ENCODE data around the gene MT3.

DNA sequence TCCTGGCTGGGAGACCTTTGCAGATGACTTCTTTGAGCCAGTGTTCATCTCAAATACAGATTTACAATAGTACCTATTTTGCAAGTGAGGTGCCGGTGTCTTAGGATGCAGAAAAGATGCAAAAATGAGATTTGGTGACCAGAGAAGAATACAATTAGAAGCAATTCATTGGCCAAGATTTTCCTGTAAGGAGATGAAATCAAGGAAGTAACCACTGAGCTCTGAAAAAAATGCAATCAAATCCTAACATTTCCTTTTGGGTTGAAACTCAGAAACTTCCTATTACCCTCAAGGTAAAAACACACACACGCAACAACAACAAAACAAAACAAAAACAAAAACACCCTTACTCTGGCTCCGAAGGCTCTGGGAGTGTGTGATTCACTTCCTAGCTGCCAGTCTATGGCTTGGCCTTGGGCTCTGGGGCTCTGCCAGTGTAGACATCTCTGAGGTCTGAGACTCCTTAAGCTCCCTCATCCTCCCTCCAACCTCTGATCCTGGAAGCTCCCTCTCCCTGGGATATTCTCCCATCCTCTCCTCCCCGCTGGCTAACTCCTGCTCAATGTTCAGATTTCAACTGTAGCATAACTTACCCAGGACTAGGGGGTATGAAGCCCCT is 41.3 kb upstream of the MT3 start:
- TF ChIP-seq, protein P1, sequence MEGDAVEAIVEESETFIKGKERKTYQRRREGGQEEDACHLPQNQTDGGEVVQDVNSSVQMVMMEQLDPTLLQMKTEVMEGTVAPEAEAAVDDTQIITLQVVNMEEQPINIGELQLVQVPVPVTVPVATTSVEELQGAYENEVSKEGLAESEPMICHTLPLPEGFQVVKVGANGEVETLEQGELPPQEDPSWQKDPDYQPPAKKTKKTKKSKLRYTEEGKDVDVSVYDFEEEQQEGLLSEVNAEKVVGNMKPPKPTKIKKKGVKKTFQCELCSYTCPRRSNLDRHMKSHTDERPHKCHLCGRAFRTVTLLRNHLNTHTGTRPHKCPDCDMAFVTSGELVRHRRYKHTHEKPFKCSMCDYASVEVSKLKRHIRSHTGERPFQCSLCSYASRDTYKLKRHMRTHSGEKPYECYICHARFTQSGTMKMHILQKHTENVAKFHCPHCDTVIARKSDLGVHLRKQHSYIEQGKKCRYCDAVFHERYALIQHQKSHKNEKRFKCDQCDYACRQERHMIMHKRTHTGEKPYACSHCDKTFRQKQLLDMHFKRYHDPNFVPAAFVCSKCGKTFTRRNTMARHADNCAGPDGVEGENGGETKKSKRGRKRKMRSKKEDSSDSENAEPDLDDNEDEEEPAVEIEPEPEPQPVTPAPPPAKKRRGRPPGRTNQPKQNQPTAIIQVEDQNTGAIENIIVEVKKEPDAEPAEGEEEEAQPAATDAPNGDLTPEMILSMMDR (IDR thresholded peaks at IDR 0.05): no peak
- TF ChIP-seq, protein P2, sequence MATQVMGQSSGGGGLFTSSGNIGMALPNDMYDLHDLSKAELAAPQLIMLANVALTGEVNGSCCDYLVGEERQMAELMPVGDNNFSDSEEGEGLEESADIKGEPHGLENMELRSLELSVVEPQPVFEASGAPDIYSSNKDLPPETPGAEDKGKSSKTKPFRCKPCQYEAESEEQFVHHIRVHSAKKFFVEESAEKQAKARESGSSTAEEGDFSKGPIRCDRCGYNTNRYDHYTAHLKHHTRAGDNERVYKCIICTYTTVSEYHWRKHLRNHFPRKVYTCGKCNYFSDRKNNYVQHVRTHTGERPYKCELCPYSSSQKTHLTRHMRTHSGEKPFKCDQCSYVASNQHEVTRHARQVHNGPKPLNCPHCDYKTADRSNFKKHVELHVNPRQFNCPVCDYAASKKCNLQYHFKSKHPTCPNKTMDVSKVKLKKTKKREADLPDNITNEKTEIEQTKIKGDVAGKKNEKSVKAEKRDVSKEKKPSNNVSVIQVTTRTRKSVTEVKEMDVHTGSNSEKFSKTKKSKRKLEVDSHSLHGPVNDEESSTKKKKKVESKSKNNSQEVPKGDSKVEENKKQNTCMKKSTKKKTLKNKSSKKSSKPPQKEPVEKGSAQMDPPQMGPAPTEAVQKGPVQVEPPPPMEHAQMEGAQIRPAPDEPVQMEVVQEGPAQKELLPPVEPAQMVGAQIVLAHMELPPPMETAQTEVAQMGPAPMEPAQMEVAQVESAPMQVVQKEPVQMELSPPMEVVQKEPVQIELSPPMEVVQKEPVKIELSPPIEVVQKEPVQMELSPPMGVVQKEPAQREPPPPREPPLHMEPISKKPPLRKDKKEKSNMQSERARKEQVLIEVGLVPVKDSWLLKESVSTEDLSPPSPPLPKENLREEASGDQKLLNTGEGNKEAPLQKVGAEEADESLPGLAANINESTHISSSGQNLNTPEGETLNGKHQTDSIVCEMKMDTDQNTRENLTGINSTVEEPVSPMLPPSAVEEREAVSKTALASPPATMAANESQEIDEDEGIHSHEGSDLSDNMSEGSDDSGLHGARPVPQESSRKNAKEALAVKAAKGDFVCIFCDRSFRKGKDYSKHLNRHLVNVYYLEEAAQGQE (IDR thresholded peaks at IDR 0.05; ENCODE audit: insufficient read depth in 1 of 2, low read depth in 2 of 2, low read length in 1 of 2): no peak
- no peak for TF ChIP-seq SIN3A (IDR thresholded peaks at IDR 0.05; ENCODE audit: borderline replicate concordance, insufficient read depth, low read depth, low read length)
- TF ChIP-seq POLR2AphosphoS5 (IDR thresholded peaks at IDR 0.05; ENCODE audit: low read depth, low read length): no peak

All from Panc1 (cell line).